ENCODE results near the gene C1RL.

Gene C1RL

DNA sequence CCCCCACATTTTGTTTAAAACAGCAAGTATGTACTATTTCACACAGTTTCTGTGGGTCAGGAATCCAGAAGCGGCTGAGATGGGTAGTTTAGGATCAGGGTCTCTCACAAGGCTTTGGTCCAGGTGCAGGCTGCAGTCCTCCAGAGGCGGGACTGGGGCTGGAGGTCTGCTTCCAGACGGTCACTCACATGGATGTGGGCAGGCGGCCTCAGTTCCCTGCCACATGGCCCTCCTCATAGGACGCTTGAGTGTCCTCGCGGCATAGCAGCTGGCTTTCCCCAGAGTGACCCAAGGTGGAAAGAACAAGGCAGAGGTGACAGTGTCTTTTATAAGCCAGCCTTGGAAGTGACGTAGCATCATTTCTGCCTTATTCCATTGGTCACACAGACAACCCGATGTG, 7.9 kb upstream of the C1RL start:
- TF ChIP-seq, protein P1, sequence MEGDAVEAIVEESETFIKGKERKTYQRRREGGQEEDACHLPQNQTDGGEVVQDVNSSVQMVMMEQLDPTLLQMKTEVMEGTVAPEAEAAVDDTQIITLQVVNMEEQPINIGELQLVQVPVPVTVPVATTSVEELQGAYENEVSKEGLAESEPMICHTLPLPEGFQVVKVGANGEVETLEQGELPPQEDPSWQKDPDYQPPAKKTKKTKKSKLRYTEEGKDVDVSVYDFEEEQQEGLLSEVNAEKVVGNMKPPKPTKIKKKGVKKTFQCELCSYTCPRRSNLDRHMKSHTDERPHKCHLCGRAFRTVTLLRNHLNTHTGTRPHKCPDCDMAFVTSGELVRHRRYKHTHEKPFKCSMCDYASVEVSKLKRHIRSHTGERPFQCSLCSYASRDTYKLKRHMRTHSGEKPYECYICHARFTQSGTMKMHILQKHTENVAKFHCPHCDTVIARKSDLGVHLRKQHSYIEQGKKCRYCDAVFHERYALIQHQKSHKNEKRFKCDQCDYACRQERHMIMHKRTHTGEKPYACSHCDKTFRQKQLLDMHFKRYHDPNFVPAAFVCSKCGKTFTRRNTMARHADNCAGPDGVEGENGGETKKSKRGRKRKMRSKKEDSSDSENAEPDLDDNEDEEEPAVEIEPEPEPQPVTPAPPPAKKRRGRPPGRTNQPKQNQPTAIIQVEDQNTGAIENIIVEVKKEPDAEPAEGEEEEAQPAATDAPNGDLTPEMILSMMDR (IDR thresholded peaks at IDR 0.05; ENCODE audit: low read depth, low read length) = no peak
- H3K4me3 ChIP-seq (replicated peaks in 1 of 2; ENCODE audit: low read depth in 2 of 2, low read length in 2 of 2) = no peak overlapping the region
- no peak for DNase-seq (ENCODE audit: low read depth in 2 of 2)

DNA sequence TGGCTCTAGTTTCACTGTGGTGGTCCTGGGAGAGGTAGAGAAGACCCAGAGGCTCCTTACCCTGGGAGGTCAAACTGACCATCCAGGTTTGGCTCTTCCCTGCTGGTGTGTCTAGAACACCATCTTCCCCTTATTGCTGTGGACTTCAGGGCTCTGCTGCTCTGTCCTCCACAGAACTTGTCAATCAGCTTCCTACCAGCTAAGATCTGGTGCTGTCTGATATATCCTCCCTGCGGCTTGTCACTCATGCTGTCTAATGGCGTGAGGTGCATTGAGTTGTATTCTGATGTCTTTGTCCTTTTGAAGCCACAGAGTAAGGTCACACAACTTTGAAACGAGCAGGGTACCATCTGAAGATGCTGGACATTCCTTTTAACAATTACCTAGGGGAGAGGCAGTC, 7.2 kb upstream of the C1RL start:
- TF ChIP-seq, protein P1 (IDR thresholded peaks at IDR 0.05; ENCODE audit: low read depth, low read length) = no peak
- H3K4me3 ChIP-seq (replicated peaks in 1 of 2; ENCODE audit: low read depth in 2 of 2, low read length in 2 of 2) = no peak overlapping the region
- no peak for DNase-seq (ENCODE audit: low read depth in 2 of 2)

DNA sequence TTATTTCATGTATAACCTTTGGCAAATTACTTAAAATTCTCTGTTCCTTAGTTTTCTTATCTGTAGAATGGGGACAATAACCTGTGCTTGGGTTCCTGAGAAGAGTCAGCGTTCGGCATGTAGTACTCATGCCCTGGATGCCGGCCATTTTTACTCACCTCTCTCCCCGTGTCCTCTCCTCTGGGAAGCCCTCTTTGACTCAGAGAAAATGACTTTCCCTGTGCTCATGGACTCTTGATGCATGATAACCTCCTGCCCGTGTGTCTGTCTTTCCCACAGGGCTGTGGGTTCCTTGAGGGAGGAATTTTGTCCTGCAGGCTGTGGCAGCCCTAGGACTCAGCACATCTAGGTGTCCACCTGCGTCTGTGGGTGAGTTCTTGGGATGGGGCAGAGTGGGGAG, 5.8 kb upstream of the C1RL start:
- H3K4me3 ChIP-seq (replicated peaks in 1 of 2; ENCODE audit: low read depth in 2 of 2, low read length in 2 of 2) = no peak overlapping the region
- TF ChIP-seq, protein P1 (IDR thresholded peaks at IDR 0.05; ENCODE audit: low read depth, low read length) = no peak
- no peak for DNase-seq (ENCODE audit: low read depth in 2 of 2)

DNA sequence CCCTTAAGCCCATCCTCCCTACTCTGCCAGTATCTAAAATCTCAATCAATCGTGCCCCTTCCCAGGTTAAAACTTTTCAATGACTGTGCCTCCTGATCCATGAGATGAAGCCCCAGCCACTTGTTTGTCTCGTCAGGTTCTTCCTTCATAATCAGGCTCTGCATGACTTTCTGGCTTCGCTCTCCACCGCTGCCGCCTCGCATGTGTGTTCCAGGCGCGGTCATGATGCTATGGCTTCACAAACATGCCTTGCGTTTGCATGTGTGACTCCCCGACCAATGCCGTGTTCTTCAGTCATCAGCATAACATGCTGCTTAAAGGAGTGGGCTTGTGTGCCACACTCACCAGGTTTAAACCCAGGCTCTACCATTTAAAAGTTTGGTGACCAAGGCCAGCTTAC, 5.0 kb upstream of the C1RL start:
- TF ChIP-seq, protein P1 (IDR thresholded peaks at IDR 0.05; ENCODE audit: low read depth, low read length) = no peak
- H3K4me3 ChIP-seq (replicated peaks in 1 of 2; ENCODE audit: low read depth in 2 of 2, low read length in 2 of 2) = no peak overlapping the region
- DNase-seq (ENCODE audit: low read depth in 2 of 2) = no peak

DNA sequence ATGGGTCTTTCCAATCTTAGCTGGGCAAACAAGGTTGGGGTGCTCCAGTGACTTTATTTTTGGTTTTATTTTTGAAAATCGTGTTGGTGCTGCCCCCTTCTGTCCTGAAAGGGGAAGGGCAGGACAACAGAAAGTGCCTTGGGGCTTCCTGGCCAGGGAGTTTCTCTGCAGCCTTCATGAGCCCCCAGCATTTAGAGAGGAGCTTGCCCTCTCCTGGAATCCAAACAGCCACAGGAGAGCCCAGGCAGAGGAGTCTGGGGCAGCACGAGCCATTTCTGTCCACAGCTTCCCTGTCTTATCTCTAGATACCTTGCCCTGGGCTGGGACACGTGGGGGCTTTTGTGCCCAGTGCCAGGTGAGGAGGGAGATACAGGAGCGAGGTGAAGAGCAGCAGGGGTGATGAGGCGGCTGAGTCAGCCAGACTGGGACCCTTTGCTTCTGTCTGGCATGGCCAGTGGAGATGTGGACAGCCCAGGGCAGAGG, 4.4 kb upstream of the C1RL start:
- peak; percentile 62 to 72 for DNase-seq (ENCODE audit: low read depth in 2 of 2)
- TF ChIP-seq, protein P1 (IDR thresholded peaks at IDR 0.05; ENCODE audit: low read depth, low read length) = peak; percentile 84
- no peak overlapping the region for H3K4me3 ChIP-seq (replicated peaks in 1 of 2; ENCODE audit: low read depth in 2 of 2, low read length in 2 of 2)

DNA sequence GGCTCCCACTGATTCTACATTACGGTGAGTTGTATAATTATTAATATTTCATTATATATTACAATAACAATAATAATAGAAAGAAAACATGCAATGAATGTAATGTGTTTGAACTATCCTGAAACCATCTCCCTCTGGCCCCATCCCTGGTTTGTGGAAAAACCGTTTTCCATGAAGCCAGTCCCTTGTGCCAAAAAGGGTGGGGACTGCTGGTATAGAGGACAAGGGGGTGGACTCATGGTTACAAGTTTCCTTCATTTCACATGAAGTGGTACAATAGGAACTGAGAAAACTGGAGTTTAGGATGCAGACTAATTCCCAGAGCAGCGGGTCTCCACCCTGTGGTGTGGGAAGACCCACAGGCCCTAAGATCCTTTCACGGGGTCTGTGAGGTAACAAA, 3.0 kb upstream of the C1RL start:
- peak in 1 of 2 donors; percentile 62 for DNase-seq (ENCODE audit: low read depth in 2 of 2)

More for the DNA sequence above, 3.0 kb upstream of the C1RL start:
- H3K4me3 ChIP-seq (replicated peaks in 1 of 2; ENCODE audit: low read depth in 2 of 2, low read length in 2 of 2) = no peak overlapping the region
- TF ChIP-seq, protein P1 (IDR thresholded peaks at IDR 0.05; ENCODE audit: low read depth, low read length) = no peak

Measured in cardiac fibroblast (primary cell).